PC-9 (cell line): ENCODE results near the gene CAND1.

Experiments
- EZH2 ChIP-seq: fragments of 200-600 bp; sonication (generic); IDR thresholded peaks from 2 replicates; pipeline ENCODE4 v1.8.0; 2017; ENCODE audit warnings: antibody characterized with exemption, low read depth
- TF ChIP-seq, protein P1 (sequence below): fragments of 200-600 bp; sonication (generic); conservative IDR thresholded peaks from 2 replicates; pipeline ENCODE4 v1.6.1; 2017; ENCODE audit warnings: mixed run types, antibody characterized with exemption, mild to moderate bottlenecking, moderate library complexity

GRCh38 chr12:67322580-67322979, 53.4 kb downstream of the CAND1 start:
- TF ChIP-seq, protein P1, sequence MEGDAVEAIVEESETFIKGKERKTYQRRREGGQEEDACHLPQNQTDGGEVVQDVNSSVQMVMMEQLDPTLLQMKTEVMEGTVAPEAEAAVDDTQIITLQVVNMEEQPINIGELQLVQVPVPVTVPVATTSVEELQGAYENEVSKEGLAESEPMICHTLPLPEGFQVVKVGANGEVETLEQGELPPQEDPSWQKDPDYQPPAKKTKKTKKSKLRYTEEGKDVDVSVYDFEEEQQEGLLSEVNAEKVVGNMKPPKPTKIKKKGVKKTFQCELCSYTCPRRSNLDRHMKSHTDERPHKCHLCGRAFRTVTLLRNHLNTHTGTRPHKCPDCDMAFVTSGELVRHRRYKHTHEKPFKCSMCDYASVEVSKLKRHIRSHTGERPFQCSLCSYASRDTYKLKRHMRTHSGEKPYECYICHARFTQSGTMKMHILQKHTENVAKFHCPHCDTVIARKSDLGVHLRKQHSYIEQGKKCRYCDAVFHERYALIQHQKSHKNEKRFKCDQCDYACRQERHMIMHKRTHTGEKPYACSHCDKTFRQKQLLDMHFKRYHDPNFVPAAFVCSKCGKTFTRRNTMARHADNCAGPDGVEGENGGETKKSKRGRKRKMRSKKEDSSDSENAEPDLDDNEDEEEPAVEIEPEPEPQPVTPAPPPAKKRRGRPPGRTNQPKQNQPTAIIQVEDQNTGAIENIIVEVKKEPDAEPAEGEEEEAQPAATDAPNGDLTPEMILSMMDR: no peak
- TF ChIP-seq EZH2: no peak
